Adrenal gland (tissue), 12 donors: ENCODE measurements around the gene TSPAN13. TPM values are rescaled to one million over a fixed set of nuclear protein-coding genes. Genes with fewer than 3 reads are reported as not detected.

Experiments used
- DNase-seq, 7 donors: peaks; one replicate each; pipeline ENCODE4 v3.0.0-alpha.2; 2019 to 2020
- H3K27ac ChIP-seq, 5 donors: fragments of 200-600 bp; sonication (generic) in 4 of 5; 1 replicate in 3 of 5; 2 replicates in 2 of 5; pipeline versions ENCODE4 v1.5.1 to v1.8.0; 2016 to 2020; ENCODE audit warnings: mild to moderate bottlenecking in 1 of 5
- H3K27me3 ChIP-seq: fragments of 200-600 bp; 2 replicates; pipeline ENCODE4 v1.8.0; 2021
- H3K36me3 ChIP-seq, 2 donors: fragments of 200-600 bp; replicated peaks in 1 of 2; 1 replicate in 1 of 2; 2 replicates in 1 of 2; pipeline versions ENCODE4 v1.5.1 to v1.8.0; 2018 to 2022
- H3K4me1 ChIP-seq, 2 donors: fragments of 200-600 bp; replicated peaks in 1 of 2; 1 replicate in 1 of 2; 2 replicates in 1 of 2; pipeline versions ENCODE4 v1.5.1 to v1.8.0; 2018 to 2021
- H3K4me3 ChIP-seq, 4 donors: fragments of 200-600 bp; sonication (generic) in 3 of 4; one replicate each; pipeline ENCODE4 v1.5.1; 2016 to 2018
- H3K9me3 ChIP-seq, 3 donors: fragments of 200-600 bp; sonication (generic) in 1 of 3; replicated peaks in 1 of 3; 1 replicate in 2 of 3; 2 replicates in 1 of 3; pipeline versions ENCODE4 v1.5.1 to v1.8.0; 2016 to 2021
- CTCF ChIP-seq, 6 experiments: fragments of 450-650 bp in 4 of 6; fragments of 200-600 bp in 2 of 6; sonication (generic) in 1 of 6; IDR thresholded peaks; 1 replicate in 5 of 6; 2 replicates in 1 of 6; pipeline versions ENCODE4 v1.5.1 to v1.8.0; 2016 to 2021; ENCODE audit warnings: antibody characterized with exemption in 6 of 6, mild to moderate bottlenecking in 2 of 6, moderate library complexity in 1 of 6
- POLR2A ChIP-seq, 2 donors: fragments of 450-650 bp; IDR thresholded peaks; one replicate each; pipeline ENCODE4 v1.6.1; 2017; ENCODE audit warnings: antibody characterized with exemption in 2 of 2, mild to moderate bottlenecking in 2 of 2, moderate library complexity in 1 of 2
- WGBS, 4 donors: extraction: QIAGEN DNeasy Blood & Tissue Kit in 2 of 4; methylation state at CpG; one replicate each; pipeline versions ENCODE4 v1.1.5 to v1.1.7; 2013 to 2017; 5-methylcytosine and 5-hydroxymethylcytosine counted together
- intact Hi-C, 2 donors: fragments of 100-400 bp; cut with DNase I; formaldehyde crosslinking; loops; one replicate each; pipeline versions ENCODE4 v1.14.1 to v1.15.0; 2022 to 2023
- polyA plus RNA-seq, 3 donors: library from polyadenylated mRNA; stranded (reverse); fragments of 200-250 nt in 2 of 3; fragments of 350-450 nt in 1 of 3; fragmentation: Illumina TruSeq in 1 of 3; extraction: RNeasy Lipid Tissue Mini Kit (QIAGEN cat#74804) in 1 of 3; gene quantifications; one replicate each; pipeline ENCODE4 v1.2.3, GENCODE V29; 2013 to 2014
- total RNA-seq, 9 donors: library from RNA; depleted of rRNA in 4 of 9; stranded (reverse); fragments of >200 nt in 4 of 9; fragments of 120-200 nt in 1 of 9; fragmentation: NEBNext Ultra II Directional in 1 of 9; extraction: Animal tissue kit (Norgen Biotek cat#: 25700) in 1 of 9; gene quantifications; one replicate each; pipeline versions ENCODE4 v1.1.0 to v1.2.4, GENCODE V29; 2013 to 2023
- donor health status: healthy with polysubstance abuse.
- donor health status: Bipolar disorder and iron deficiency.
- donor health status: DM: yes; HTN: yes; CAD: no.
- donor health status: DM: no; HTN: no; CAD: no.
- donor health status: DM: no; HTN: no; CAD: no.
- donor health status: DM: yes; HTN: yes; CAD: no.

The TSPAN13 gene
- total and polyA plus RNA-seq, 12 donors = 19.3 to 119 (median 57.0) TPM

GRCh38 chr7:16801111-16801542 lies 47.6 kb downstream of the TSPAN13 start:
- Histone ChIP-seq H3K27ac (no peak overlapping the region), H3K4me1 (no peaks in the 10 kb centered on the region), H3K9me3 (no peaks in the 10 kb centered on the region), H3K27me3 (no peaks in the 10 kb centered on the region), H3K4me3 (no peak overlapping the region), H3K36me3 (no peaks in the 10 kb centered on the region)
- DNase-seq = peak in 4 of 7 donors; percentile 9 to 31 (median 22)
- TF ChIP-seq CTCF (IDR thresholded peaks at IDR 0.05) (peak; percentile 24 to 54 (median 38)), POLR2A (IDR thresholded peaks at IDR 0.05) (no peak)
- intact Hi-C loops = loop anchor here (10.0 kb wide), 1 partner anchor 114 kb away; no protein-coding TSS in a partner anchor

GRCh38 chr7:16801579-16801978 lies 48.0 kb downstream of the TSPAN13 start:
- Histone ChIP-seq H3K27ac (no peak overlapping the region), H3K36me3 (no peaks in the 10 kb centered on the region), H3K4me1 (no peaks in the 10 kb centered on the region), H3K27me3 (no peaks in the 10 kb centered on the region), H3K4me3 (no peak overlapping the region), H3K9me3 (no peaks in the 10 kb centered on the region)
- intact Hi-C loops = loop anchor here (10.0 kb wide), 1 partner anchor 113 kb away; no protein-coding TSS in a partner anchor
- DNase-seq = no peak
- no peak for TF ChIP-seq POLR2A (IDR thresholded peaks at IDR 0.05)
- TF ChIP-seq CTCF (IDR thresholded peaks at IDR 0.05) = no peak
- WGBS, 4 donors = 84 to 95% (median 87%) methylated on average over 4 of the region's 4 CpGs

- Histone ChIP-seq H3K27me3 (no peaks in the 10 kb centered on the region), H3K4me1 (no peaks in the 10 kb centered on the region), H3K27ac (no peak overlapping the region), H3K9me3 (no peaks in the 10 kb centered on the region), H3K4me3 (no peak overlapping the region), H3K36me3 (no peaks in the 10 kb centered on the region)
- TF ChIP-seq POLR2A (IDR thresholded peaks at IDR 0.05) = no peak
- no peak for TF ChIP-seq CTCF (IDR thresholded peaks at IDR 0.05)
- intact Hi-C loops = loop anchor here (10.0 kb wide), 1 partner anchor 112 kb away; no protein-coding TSS in a partner anchor
- 89 to 95% (median 92%) methylated on average over 4 of the region's 4 CpGs for WGBS, 4 donors
- no peak for DNase-seq
Observed at GRCh38 chr7:16803125-16803524, 49.6 kb downstream of the TSPAN13 start.

GRCh38 chr7:16803881-16804673 lies 50.5 kb downstream of the TSPAN13 start:
- Histone ChIP-seq H3K27me3 (no peaks in the 10 kb centered on the region), H3K27ac (no peak overlapping the region), H3K9me3 (no peaks in the 10 kb centered on the region), H3K36me3 (no peaks in the 10 kb centered on the region), H3K4me3 (no peak overlapping the region), H3K4me1 (no peaks in the 10 kb centered on the region)
- 82 to 87% (median 85%) methylated on average over 7 of the region's 7 CpGs for WGBS, 4 donors
- DNase-seq = no peak
- TF ChIP-seq POLR2A (IDR thresholded peaks at IDR 0.05) (no peak), CTCF (IDR thresholded peaks at IDR 0.05) (no peak)
- intact Hi-C loops = loop anchor here (10.0 kb wide), 1 partner anchor 111 kb away; no protein-coding TSS in a partner anchor
